Measurements from ENCODE around the gene SCN4B. TPM values are rescaled to one million over a fixed set of nuclear protein-coding genes. Genes with fewer than 3 reads are reported as not detected.
"Not testable (repeated sequence)": the region's sequence is repeated elsewhere in the genome, so short reads cannot be mapped to it uniquely, and the experiment has no call there.

SCN4B gene
- total RNA-seq, 1 experiment from 2014 or later, result not detected

DNA sequence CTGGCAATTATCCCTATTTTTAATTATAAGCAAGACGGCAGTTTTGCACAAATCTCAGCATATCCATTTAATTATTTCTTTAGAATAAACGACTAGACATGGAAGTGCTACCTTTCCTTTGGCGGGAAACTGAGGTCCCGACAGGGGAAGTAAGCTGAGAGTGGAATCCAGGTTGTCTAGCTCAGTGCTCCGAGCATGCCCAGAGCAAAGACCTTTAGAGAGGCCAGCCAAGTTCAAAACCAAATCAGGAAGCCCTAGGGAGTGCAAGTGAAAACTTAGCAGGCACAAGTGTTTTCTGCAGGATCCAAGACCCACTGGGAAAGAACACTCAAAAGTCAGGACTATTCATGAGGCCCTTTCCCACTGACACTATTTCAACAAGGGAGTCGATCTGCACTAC is 46.5 kb upstream of the SCN4B start:
- Mint-ChIP-seq H3K27me3 (ENCODE audit: unreplicated experiment) (no peaks in the 10 kb centered on the region), H3K27ac (ENCODE audit: unreplicated experiment) (no peak overlapping the region), H3K4me1 (ENCODE audit: low read depth, unreplicated experiment) (peaks cover 15% of the 10 kb centered on the region), H3K9me3 (ENCODE audit: low read depth, unreplicated experiment) (no peaks in the 10 kb centered on the region), H3K4me3 (ENCODE audit: low read depth, unreplicated experiment) (no peak overlapping the region), H3K36me3 (ENCODE audit: insufficient read depth, unreplicated experiment) (peaks cover 7% of the 10 kb centered on the region)
- CTCF ChIA-PET, result interaction anchor here (0.7 to 1.4 kb wide), 11 partner anchors 42 to 155 kb away, joined by 3 to 20 read pairs (median 5); partner anchors contain the start of genes MPZL2 and MPZL3
- no TSS peak for BruUV-seq (replicated peaks)
- no peak for DNase-seq
- intact Hi-C loops (cut with micrococcal nuclease; ENCODE audit: unreplicated experiment), result loop anchor here (5.0 kb wide), 1 partner anchor 153 kb away; no protein-coding TSS in a partner anchor
- TF ChIP-seq, protein P1, sequence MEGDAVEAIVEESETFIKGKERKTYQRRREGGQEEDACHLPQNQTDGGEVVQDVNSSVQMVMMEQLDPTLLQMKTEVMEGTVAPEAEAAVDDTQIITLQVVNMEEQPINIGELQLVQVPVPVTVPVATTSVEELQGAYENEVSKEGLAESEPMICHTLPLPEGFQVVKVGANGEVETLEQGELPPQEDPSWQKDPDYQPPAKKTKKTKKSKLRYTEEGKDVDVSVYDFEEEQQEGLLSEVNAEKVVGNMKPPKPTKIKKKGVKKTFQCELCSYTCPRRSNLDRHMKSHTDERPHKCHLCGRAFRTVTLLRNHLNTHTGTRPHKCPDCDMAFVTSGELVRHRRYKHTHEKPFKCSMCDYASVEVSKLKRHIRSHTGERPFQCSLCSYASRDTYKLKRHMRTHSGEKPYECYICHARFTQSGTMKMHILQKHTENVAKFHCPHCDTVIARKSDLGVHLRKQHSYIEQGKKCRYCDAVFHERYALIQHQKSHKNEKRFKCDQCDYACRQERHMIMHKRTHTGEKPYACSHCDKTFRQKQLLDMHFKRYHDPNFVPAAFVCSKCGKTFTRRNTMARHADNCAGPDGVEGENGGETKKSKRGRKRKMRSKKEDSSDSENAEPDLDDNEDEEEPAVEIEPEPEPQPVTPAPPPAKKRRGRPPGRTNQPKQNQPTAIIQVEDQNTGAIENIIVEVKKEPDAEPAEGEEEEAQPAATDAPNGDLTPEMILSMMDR (IDR thresholded peaks at IDR 0.05; ENCODE audit: unreplicated experiment), result no peak

DNA sequence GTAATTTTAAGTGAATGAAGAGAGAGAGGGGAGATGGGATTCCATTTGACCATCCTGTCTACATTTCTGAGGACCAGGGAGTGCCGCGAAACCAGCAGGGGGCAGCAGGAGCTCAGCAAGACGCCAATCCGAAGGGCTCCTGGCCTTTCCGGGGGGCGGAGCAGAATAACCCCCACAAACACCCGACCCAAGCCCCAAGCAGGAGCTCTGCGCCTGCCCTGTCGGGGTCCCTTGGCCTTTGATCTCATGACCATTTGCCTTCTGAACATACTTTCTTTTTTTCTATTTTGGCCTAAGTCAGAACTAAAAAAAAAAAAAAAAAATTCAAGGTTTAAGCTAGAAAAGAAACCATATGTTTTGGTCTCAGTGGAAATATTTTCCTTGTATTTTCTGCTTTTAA is 45.7 kb upstream of the SCN4B start:
- Mint-ChIP-seq H3K4me3 (ENCODE audit: low read depth, unreplicated experiment) (no peak overlapping the region), H3K4me1 (ENCODE audit: low read depth, unreplicated experiment) (peaks cover 15% of the 10 kb centered on the region)
- TF ChIP-seq, protein P1 (IDR thresholded peaks at IDR 0.05; ENCODE audit: unreplicated experiment), result peak; percentile 78

DNA sequence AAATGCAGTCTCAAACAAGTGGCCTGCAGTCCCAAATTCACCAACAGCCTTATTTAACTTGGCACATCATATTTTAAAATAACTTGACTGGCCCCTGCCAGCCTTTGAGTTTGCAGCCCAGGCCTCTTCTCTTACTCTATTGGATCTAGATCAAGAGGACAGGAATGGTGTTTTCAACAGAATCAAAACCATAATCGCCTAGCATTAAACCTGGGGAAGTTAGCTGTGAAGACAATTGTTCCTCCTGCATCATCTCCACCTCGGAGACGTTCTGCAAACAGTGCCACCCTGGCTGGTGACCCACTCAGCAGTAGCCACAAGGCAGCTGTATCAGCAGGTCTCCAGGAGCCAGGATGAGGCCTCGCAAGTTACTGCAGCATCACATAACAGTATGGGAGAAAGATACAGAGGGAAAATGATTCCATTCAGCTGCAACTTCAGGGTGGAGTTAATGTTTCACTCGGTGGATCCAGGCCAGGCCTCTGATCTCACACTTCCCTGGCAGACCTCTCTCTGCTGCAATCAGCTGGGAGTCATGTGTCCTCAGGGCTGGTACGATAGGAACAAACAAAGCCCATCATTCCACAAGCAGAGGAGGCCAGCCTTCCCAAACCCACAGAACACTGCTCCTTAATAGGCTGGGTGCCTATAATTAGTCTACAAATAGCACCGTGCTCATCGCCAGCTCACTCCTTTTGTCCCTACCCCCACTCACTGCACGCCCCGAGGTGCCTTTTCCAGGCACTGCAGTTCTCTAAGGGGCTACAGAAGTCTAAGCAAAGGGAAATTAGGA is 42.4 kb upstream of the SCN4B start:
- BruUV-seq (replicated peaks), result no TSS peak
- Mint-ChIP-seq H3K27ac (ENCODE audit: unreplicated experiment) (peak overlapping the region; percentile 54), H3K4me1 (ENCODE audit: low read depth, unreplicated experiment) (peaks cover 15% of the 10 kb centered on the region), H3K27me3 (ENCODE audit: unreplicated experiment) (peaks cover under 1% of the 10 kb centered on the region), H3K4me3 (ENCODE audit: low read depth, unreplicated experiment) (no peak overlapping the region), H3K9me3 (ENCODE audit: low read depth, unreplicated experiment) (no peaks in the 10 kb centered on the region), H3K36me3 (ENCODE audit: insufficient read depth, unreplicated experiment) (peaks cover 7% of the 10 kb centered on the region)
- peak; percentile 81 for DNase-seq
- CTCF ChIA-PET, result interaction anchor here (1.0 to 1.2 kb wide), 2 partner anchors 96 to 101 kb away, joined by 3 to 4 read pairs; no protein-coding TSS in a partner anchor
- intact Hi-C loops (cut with micrococcal nuclease; ENCODE audit: unreplicated experiment), result loop anchor here (2.0 to 5.0 kb wide), 2 partner anchors 46 to 157 kb away; no protein-coding TSS in a partner anchor
- TF ChIP-seq, protein P1 (IDR thresholded peaks at IDR 0.05; ENCODE audit: unreplicated experiment), result no peak

More for the DNA sequence above, 45.7 kb upstream of the SCN4B start:
- no TSS peak for BruUV-seq (replicated peaks)
- H3K9me3 Mint-ChIP-seq (ENCODE audit: low read depth, unreplicated experiment), result no peaks in the 10 kb centered on the region
- intact Hi-C loops (cut with micrococcal nuclease; ENCODE audit: unreplicated experiment), result loop anchor here (1.0 to 5.0 kb wide), 2 partner anchors 93 to 154 kb away; no protein-coding TSS in a partner anchor
- CTCF ChIA-PET, result interaction anchor here (0.7 to 1.4 kb wide), 15 partner anchors 18 to 156 kb away, joined by 3 to 20 read pairs (median 5); partner anchors contain the start of genes MPZL2 and MPZL3
- H3K27ac Mint-ChIP-seq (ENCODE audit: unreplicated experiment), result no peak overlapping the region
- peaks cover 7% of the 10 kb centered on the region for H3K36me3 Mint-ChIP-seq (ENCODE audit: insufficient read depth, unreplicated experiment)
- H3K27me3 Mint-ChIP-seq (ENCODE audit: unreplicated experiment), result no peaks in the 10 kb centered on the region
- peak; percentile 79 for DNase-seq

DNA sequence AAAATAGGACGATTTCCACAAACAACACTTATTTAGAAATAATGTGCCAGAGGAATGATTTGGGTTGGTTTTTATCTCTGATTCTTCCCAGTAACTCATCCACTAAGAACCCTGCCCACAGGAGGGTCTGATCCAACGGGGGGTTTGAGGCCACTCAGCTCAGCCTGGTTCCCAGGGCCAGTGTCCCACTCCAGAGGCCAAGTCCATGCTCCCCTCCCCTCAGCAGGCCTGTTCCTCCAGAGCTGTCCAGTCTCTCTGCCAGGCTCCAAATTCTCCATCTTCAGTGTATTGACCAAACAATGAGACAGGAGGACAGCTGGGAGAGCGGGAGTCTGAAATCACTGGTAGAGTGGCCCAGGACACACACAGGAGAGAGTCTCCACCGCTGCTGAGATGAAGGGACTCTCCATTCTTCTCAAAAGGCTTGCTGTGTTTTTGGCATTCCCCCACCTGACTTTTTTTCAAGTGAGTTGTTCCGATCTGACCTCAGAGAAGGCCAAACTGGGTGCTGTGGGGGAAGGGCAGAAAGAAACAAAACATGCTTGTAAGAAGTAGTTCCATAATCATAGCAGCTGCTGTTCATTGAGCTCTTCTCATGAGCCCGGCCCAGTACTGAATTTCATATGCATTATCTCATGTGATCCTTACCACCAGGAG is 41.4 kb upstream of the SCN4B start:
- CTCF ChIA-PET, result no interaction called here
- intact Hi-C loops (cut with micrococcal nuclease; ENCODE audit: unreplicated experiment), result loop anchor here (2.0 kb wide), 1 partner anchor 47 kb away; no protein-coding TSS in a partner anchor
- Mint-ChIP-seq H3K36me3 (ENCODE audit: insufficient read depth, unreplicated experiment) (peaks cover 7% of the 10 kb centered on the region), H3K9me3 (ENCODE audit: low read depth, unreplicated experiment) (no peaks in the 10 kb centered on the region), H3K4me3 (ENCODE audit: low read depth, unreplicated experiment) (no peak overlapping the region), H3K4me1 (ENCODE audit: low read depth, unreplicated experiment) (peaks cover 15% of the 10 kb centered on the region), H3K27ac (ENCODE audit: unreplicated experiment) (no peak overlapping the region), H3K27me3 (ENCODE audit: unreplicated experiment) (peaks cover 11% of the 10 kb centered on the region)
- TF ChIP-seq, protein P1 (IDR thresholded peaks at IDR 0.05; ENCODE audit: unreplicated experiment), result no peak
- no peak for DNase-seq
- no TSS peak for BruUV-seq (replicated peaks)

DNA sequence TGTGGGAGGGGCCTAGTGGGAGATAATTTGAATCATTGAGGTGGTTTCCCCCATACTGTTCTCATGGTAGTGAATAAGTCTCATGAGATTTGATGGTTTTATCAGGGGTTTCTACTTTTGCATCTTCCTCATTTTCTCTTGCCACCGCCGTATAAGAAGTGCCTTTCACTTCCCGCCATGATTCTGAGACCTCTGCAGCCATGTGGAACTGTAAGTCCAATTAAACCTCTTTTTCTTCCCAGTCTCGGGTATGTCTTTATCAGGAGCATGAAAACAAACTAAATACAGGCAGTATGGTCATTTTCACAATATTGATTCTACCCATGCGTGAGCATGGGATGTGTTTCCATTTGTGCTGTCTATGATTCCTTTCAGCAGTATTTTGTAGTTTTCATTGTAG is 40.2 kb upstream of the SCN4B start:
- H3K4me3 Mint-ChIP-seq (ENCODE audit: low read depth, unreplicated experiment); intact Hi-C loops (cut with micrococcal nuclease; ENCODE audit: unreplicated experiment); H3K9me3 Mint-ChIP-seq (ENCODE audit: low read depth, unreplicated experiment); BruUV-seq (replicated peaks); H3K36me3 Mint-ChIP-seq (ENCODE audit: insufficient read depth, unreplicated experiment); H3K27ac Mint-ChIP-seq (ENCODE audit: unreplicated experiment); CTCF ChIA-PET; DNase-seq: not testable (repeated sequence)
- Mint-ChIP-seq H3K4me1 (ENCODE audit: low read depth, unreplicated experiment) (peaks cover 15% of the 10 kb centered on the region), H3K27me3 (ENCODE audit: unreplicated experiment) (peaks cover 13% of the 10 kb centered on the region)

DNA sequence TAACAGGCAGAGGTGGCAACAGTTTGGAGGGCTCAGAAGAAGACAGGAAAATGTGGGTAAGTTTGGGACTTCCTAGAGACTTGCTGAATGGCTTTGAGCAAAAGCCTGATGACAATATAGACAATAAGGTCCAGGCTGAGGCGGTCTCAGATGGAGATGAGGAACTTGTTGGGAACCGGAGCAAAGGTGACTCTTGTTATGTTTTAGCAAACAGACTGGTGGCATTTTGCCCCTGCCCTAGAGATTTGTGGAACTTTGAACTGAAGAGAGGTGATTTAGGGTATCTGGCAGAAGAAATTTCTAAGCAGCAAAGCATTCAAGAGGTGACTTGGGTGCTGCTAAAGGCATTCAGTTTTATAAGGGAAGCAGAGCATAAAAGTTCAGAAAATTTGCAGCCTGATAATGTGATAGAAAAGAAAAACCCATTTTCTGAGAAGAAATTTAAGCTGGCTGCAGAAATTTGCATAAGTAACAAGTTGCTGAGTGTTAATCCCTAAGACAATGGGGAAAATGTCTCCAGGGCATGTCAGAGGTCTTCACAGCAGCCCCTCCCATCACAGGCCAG is 38.4 kb upstream of the SCN4B start:
- BruUV-seq (replicated peaks); H3K4me3 Mint-ChIP-seq (ENCODE audit: low read depth, unreplicated experiment); H3K27ac Mint-ChIP-seq (ENCODE audit: unreplicated experiment); intact Hi-C loops (cut with micrococcal nuclease; ENCODE audit: unreplicated experiment); DNase-seq; H3K36me3 Mint-ChIP-seq (ENCODE audit: insufficient read depth, unreplicated experiment); H3K9me3 Mint-ChIP-seq (ENCODE audit: low read depth, unreplicated experiment); CTCF ChIA-PET: not testable (repeated sequence)
- Mint-ChIP-seq H3K4me1 (ENCODE audit: low read depth, unreplicated experiment) (peaks cover 15% of the 10 kb centered on the region), H3K27me3 (ENCODE audit: unreplicated experiment) (peaks cover 26% of the 10 kb centered on the region)

Data from Calu3 (cell line).